GM10266 (cell line): ENCODE measurements around the gene SNED1.
A peak's percentile ranks its signal among the peaks of the same experiment; 100 is the strongest.

Experiments
- DNase-seq: peaks from one replicate; pipeline ENCODE4 v3.0.0; 2012; ENCODE audit errors: extremely low spot score
- TF ChIP-seq, protein P1 (sequence below): IDR thresholded peaks from 2 replicates; pipeline ENCODE4 v1.5.1; 2012; ENCODE audit warnings: mild to moderate bottlenecking, low read depth; ENCODE audit not compliant: control insufficient read depth, insufficient read depth; ENCODE audit errors: missing control alignments

SNED1 gene

GRCh38 chr2:240981280-240981679 is 17.1 kb upstream of the SNED1 start:
- TF ChIP-seq, protein P1, sequence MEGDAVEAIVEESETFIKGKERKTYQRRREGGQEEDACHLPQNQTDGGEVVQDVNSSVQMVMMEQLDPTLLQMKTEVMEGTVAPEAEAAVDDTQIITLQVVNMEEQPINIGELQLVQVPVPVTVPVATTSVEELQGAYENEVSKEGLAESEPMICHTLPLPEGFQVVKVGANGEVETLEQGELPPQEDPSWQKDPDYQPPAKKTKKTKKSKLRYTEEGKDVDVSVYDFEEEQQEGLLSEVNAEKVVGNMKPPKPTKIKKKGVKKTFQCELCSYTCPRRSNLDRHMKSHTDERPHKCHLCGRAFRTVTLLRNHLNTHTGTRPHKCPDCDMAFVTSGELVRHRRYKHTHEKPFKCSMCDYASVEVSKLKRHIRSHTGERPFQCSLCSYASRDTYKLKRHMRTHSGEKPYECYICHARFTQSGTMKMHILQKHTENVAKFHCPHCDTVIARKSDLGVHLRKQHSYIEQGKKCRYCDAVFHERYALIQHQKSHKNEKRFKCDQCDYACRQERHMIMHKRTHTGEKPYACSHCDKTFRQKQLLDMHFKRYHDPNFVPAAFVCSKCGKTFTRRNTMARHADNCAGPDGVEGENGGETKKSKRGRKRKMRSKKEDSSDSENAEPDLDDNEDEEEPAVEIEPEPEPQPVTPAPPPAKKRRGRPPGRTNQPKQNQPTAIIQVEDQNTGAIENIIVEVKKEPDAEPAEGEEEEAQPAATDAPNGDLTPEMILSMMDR: no peak
- DNase-seq: no peak

GRCh38 chr2:240981871-240982800 is 16.3 kb upstream of the SNED1 start:
- TF ChIP-seq, protein P1: no peak
- no peak for DNase-seq

DNA sequence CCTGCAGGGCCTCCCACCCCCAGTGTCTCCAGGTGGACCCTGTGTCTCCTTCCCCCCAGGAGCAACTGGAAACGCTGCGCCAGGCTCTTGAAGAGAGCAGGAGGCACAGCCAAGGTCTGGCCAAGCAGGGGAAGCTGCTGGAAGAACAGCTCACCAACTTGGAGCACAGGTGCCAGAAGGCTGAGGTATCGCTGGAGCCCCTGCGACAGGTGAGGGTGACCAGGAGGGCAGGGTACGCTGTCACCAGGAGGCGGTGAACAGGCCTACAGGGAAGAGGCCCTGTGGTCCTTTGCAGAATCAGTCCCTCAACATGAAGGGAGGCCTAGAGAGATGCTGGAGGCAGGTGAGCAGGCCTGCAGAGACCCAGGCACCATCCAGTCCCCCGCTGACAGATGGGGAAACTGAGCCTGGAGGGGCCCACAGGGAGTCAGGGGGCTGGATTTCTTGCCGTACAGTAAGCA is 15.6 kb upstream of the SNED1 start:
- DNase-seq: no peak
- TF ChIP-seq, protein P1: no peak

DNA sequence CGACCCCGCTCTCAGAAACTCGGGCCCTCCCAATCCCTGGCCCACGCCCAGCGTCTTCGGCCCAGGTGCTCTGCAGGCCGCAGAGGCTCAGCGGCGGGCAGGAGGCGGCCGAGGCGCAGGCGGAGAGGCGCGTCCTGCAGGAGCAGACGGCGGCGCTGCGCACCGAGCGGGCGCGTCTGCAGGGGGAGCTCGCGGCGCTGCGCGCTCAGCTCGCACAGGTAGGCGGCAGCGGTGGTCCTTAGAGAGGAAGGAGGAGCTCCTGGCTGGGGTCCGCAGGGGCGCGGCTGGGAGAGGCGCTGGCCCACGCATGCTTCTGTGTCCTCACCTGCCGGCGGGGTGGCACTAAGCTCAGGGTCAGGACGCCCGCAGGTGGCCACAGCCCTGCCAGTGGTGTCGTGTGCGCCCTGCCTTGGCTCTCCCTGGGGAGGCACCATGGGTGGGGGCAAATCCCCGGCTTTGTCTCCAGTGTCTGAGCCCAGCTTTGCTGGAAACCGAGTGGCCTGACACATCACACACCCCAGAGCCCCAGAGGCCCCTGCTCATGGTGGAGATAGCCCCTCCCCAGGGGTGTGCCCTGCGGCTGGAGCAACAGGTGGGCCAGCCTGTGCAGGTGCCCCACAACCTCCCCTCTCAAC is 14.9 kb upstream of the SNED1 start:
- DNase-seq: no peak
- TF ChIP-seq, protein P1: peak; percentile 68

- no peak for DNase-seq
- TF ChIP-seq, protein P1: no peak
Measured at GRCh38 chr2:240983996-240984498, 14.4 kb upstream of the SNED1 start.

- TF ChIP-seq, protein P1: no peak
- no peak for DNase-seq
Measured at GRCh38 chr2:240985881-240986786, 12.3 kb upstream of the SNED1 start.
